ENCODE data around the gene SNRNP40.
"Not testable (repeated sequence)": the region's sequence is repeated elsewhere in the genome, so short reads cannot be mapped to it uniquely, and the experiment has no call there.

The SNRNP40 gene

DNA sequence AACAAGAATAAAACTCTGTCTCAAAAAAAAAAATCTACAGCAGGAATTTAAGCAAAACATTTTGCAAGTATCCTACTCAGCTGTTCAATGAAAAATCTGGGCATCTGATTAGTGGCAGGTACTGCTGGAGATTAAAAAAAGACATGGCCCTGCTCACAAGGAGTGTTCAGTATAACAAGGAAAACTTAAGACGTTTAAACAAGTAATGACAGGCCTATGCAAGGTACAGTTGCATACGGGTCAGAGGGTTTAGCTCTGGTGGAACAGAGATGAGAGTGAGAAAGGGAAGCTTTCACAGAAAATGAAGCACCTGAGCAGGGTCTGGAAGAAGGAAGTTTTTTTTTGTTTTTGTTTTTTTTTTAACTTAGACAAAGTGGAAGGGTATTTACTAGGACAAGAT is 23.0 kb downstream of the SNRNP40 start:
- DNase-seq, result no peak

DNA sequence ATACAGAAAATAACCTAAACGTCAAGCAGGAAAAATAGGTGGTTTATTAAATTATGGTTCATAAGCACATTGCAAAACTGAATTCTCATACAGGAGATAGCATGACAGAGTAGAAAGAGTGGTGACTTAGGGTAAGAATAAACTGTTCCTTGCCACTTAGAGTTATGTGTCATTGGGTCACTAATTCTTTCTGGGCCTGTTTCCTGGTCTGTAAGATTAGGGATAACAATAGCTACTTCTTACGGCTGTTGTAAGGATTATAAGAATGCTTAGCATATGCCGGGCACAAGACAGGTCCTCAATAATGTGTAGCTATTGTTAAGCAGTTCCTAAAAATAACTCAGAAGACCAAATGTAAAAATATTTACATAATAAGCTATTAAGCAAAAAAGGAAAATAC is 24.2 kb downstream of the SNRNP40 start:
- no peak for DNase-seq

GRCh38 chr1:31266547-31266946 is 30.0 kb downstream of the SNRNP40 start:
- DNase-seq, result no peak

- no peak for DNase-seq
These were observed 31.7 kb downstream of the SNRNP40 start for GRCh38 chr1:31264790-31265386.

GRCh38 chr1:31263408-31263807 is 33.2 kb downstream of the SNRNP40 start:
- no peak for DNase-seq

DNA sequence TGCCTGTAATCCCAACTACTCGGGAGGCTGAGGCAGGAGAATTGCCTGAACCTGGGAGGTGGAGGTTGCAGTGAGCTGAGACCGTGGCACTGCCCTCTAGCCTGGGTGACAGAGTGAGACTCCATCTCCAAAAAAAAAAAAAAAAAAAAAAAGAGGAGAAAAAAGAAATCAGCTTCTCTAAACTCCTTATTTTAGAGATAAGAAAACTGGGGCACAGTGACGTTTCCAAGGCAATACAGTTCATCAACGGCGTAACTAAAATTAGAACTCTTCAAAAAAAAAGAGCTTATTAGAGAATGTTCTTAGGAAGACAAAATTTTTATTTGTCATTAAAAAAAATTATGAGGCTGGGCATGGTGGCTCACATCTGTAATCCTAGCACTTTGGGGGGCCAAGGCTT is 34.2 kb downstream of the SNRNP40 start:
- DNase-seq, result not testable (repeated sequence)

DNA sequence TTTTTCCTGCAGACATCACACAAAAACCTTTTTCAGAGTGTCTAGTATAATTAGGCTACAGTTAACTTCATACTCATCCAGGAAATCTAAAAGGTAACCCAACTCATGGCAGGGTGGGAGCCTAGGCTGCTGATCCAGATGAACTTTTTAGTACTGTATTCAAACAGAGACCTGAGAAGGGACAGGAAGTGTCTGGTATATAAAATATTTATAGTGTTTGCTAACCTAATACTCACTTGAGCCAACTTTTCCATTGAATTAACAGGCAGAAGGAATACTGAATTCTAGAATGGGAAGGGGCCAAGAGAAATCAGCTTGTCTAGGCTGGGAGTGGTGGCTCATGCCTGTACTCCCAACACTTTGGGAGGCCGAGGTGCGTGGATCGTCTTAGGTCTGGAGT is 34.7 kb downstream of the SNRNP40 start:
- no peak for DNase-seq

DNA sequence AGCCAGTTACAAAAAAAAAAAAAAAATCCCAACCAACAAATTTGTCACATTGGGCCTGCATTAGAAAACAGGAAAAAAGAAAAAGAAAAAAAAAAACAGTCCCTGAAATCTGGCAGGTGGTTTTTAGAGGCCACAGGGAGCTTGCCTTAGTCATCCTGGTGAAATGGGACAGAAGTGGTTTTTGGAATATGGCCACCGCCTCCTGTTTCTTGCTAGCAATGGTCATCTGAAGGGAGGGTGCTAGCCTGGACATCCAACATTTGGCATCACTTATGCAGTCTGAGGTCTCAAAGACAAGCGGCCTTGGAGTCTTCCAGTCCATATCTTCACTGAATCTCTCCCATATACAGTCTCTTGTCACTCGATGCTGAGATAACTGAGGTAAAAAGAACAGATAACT is 36.8 kb downstream of the SNRNP40 start:
- DNase-seq, result no peak

- DNase-seq, result no peak
These were observed 38.0 kb downstream of the SNRNP40 start for GRCh38 chr1:31258581-31258980.

- no peak for DNase-seq
These were observed 39.4 kb downstream of the SNRNP40 start for GRCh38 chr1:31257213-31257612.

DNA sequence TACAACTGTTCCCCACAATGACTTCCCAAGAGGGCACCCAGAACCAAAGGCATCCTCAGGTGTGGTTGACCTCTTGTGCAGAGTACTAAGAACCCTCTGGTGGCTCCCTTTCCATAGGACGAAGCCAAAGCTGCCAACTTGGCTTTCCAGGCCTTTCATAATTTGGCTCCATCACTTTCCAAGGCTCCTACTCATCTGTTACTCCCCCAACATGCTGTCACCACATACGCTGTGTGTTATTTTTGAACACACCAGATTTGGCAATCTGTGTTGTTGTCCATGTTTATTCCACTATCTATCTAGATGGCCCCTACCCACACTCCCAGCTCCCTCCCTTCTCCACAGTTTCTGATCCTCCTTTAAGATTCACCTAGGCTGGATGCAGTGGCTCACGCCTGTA is 46.7 kb downstream of the SNRNP40 start:
- no peak for DNase-seq

DNA sequence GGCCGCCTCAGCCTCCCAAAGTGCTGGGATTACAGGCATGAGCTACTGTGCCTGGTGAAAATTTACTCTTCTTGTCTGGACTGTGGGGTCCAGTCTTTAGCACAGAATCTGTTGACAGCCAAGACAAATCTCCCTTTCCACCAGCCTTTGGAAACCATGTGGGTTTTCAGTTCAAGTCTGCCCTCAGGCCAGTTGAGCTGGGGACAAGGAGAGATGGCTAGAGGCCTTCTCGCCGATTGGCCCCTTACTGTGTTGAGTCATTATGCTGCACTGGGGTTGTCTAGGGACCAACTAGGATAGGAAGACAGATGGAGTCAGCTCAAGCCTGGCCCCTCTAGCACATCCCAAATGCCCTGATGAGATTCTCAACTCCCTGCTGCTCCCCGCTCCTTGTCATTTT is 48.3 kb downstream of the SNRNP40 start:
- no peak for DNase-seq

DNA sequence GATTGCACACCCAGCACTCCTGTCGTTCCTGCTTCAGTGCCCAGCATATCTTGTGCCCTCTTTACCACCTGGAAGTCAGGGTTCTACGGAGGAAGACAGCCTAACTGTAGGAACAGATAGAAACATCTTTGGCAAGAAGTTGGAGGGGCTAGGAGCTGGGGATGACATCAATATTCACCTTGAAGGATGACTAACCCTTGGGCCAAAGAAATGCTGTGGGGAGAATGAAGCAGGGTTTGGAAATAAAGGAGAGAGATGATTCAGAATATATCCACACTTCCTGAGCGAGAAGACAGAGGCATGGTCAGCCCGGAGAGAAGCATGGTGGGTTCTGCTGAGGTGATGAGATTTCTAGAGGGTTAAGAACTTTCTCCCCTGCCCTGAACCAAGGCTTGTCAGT is 52.3 kb downstream of the SNRNP40 start:
- no peak for DNase-seq

DNA sequence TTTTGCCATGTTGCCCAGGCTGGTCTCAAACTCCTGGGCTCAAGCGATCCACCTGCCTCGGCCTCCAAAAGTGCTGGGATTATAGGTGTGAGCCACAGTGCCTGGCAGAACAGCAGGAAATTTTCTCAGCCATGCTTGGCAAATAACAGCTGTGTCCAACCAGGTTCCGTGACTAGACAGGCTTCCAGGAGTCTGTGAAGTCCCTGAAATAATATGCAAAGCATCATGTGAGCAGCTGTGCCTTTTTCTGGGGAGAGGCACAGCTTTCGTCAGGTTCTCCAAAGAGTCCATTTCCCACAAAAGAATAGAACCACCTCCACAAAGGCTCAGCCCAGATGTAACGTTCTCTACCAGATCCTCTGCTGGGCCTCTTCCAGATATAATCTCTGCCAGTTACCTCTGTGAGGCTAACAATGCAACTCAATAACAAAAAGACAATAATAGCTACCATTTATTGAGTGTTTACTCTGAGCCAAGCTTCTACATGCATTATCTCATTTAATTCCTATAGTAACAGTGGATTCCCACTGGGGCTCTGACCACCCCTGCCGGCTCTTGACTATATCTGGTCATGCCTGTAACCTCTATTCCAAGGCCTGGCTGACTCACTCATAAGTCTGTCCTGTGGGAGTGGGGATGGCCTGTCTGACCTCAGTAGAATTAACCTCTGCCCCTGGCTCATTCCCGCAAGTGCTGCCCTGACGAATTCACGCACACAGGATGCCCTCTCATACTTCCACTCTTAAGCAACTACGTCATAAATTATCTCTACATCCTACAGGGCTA is 52.9 kb downstream of the SNRNP40 start:
- DNase-seq, result peak; percentile 31

DNA sequence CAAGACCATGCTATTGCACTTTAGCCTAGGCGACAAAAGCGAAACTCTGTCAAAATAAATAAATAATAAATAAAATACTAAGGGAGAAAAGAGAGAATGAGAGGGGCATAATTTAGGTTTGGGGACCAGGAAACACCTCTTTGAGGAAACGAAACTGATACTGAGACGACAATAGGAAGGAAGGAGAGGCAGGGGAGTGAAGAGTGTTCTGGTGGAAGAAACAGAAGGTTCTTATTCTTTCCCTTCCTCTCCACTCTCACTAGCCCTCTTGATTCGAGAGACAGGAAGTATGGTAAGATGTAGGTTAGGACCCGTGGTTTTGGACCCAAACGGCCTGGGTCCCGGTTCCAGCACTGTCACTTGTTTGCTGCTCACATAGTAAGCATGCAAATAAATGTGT is 55.3 kb downstream of the SNRNP40 start:
- DNase-seq, result no peak

GRCh38 chr1:31239653-31240241 is 56.8 kb downstream of the SNRNP40 start, which contains the start of gene NKAIN1:
Gene NKAIN1, minus strand, starts transcription at chr1:31239887. Its CDS starts 340 bp downstream, at chr1:31239547.
- peak; percentile 25 for DNase-seq

DNA sequence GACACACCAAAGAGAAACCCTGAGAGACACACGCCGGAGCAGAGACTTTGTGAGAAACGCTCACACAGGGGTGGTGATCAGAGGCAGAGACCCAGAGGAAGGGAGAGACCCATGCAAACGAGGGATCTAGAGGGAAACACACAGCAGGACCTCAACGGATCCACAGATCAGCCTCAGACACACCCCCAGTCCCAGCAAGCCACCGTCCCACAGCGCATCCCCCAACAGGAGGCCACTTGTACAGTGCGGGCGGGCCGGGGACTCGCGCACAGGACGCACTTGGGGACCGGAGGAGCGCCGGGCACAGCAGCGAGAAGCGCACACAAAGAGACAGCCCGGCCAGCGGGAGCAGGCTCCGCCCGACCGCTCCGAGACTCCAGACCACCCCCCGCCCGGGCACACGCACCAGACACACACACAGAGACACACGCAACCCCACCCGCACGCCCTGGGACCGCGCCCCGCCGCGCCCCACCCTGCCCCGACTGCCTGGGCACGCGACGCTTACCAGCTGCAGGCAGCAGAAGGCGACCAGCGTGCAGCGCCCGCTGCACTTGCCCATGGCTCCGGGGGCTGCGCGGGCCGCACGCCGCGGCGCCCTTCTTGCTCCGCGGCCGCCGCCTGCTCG is 57.5 kb downstream of the SNRNP40 start:
- peak; percentile 19 for DNase-seq

- no peak for DNase-seq
These were observed 58.0 kb downstream of the SNRNP40 start for GRCh38 chr1:31238612-31238985.

- no peak for DNase-seq
These were observed 61.7 kb downstream of the SNRNP40 start for GRCh38 chr1:31234870-31235269.

DNA sequence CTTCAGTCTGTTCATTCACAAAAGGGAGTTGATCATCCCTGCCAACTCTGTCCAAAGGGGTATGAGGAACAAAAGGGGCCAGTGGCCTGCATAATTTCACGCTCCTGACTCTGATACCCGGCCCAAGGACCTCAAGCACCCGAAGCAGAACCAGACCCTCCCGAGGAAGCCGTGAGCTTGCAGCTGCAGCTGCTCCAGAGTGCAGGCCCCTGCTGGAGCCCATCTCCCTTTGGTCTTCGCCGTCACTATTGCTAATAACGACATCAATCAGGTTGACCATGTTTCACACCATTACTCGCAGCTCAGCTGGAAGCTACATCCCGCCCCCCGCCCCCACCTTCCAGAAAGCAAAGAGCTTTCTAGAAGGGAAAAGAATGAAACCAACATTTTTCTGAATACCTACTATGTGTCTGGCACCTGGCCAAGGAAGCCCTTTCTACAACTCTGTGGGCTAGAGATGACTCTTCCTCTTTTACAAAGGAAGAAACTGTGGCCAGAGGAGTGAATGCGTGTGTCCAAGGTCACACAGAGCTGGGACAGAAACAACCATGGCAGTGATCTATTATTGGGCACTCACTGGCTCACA is 62.4 kb downstream of the SNRNP40 start:
- no peak for DNase-seq

DNA sequence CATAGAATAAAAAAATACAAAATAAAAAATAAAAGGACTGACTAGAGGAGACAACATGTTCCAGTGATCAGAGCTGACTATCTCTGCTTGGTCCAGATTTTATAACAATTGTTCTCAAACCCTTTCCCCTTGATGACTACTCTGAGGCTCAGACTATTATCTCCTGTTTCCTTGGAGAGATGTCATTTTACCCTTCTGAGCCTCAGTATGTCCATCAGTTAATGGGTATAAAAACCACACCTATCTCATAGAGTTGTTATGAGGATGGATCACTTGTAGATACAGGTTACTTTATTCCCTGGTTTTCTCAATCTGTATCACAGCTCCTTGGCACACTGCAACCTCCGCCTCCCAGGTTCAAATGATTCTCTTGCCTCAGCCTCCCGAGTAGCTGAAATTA is 63.9 kb downstream of the SNRNP40 start:
- DNase-seq, result no peak

DNA sequence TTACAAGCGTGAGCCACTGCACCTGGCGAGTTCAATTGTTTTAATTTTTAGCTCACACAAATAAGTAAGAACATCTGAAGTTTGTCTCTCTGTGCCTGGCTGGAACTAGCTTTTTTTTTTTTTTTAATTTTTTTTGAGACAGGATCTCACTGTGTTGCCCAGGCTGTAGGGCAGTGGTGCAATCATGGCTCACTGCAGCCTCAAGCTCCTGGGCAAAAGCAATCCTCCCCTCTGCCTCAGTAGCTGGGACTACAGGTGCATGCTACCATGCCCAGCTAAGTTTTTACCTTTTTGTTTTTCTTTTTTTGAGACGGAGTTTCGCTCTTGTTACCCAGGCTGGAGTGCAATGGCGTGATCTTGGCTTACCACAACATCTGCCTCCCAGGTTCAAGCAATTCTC is 64.8 kb downstream of the SNRNP40 start:
- no peak for DNase-seq

- no peak for DNase-seq
These were observed 66.2 kb downstream of the SNRNP40 start for GRCh38 chr1:31230378-31230777.

GRCh38 chr1:31228986-31229385 is 67.6 kb downstream of the SNRNP40 start:
- no peak for DNase-seq
